Endothelial cell of umbilical vein (primary cell): ENCODE results near the gene MMP28. TPM values are rescaled to one million over a fixed set of nuclear protein-coding genes. Genes with fewer than 3 reads are reported as not detected.

ENCODE experiments used
- BruUV-seq: library from RNA; stranded (reverse); fragments of 400-500 nt; replicated peaks from 2 replicates; lab custom pipeline; 2021; lab: Mats Ljungman, UMichigan
- CTCF ChIA-PET: fragments of 300-600, 350-600 bp; sonication (Branson Sonifier 250); formaldehyde crosslinking; loops from one replicate; lab custom pipeline; 2021; ENCODE audit warnings: antibody characterized with exemption, inconsistent platforms; lab: Charles Lee
- POLR2A ChIA-PET: fragments of 300-600, 350-600 bp; sonication (Branson Sonifier 250); formaldehyde crosslinking; loops from one replicate; lab custom pipeline; 2021; ENCODE audit warnings: antibody characterized with exemption, inconsistent platforms; lab: Charles Lee
- DNase-seq: peaks from one replicate; pipeline ENCODE4 v3.0.0-alpha.2; 2011; ENCODE audit warnings: low read depth, low spot score
- FAIRE-seq: peaks from 2 replicates; lab custom pipeline; 2011; peaks lifted over from hg19 to GRCh38; lab: Jason Lieb, UNC
- H2AFZ ChIP-seq: 2 replicates; pipeline ENCODE4 v1.6.0; 2012; ENCODE audit warnings: low read depth, low read length, control low read depth, inconsistent platforms
- H3K27ac ChIP-seq: 2 replicates; pipeline ENCODE4 v1.5.1; 2011; ENCODE audit warnings: low read depth, mild to moderate bottlenecking, control low read depth, low read length, moderate library complexity; ENCODE audit not compliant: insufficient read depth
- H3K27me3 ChIP-seq, 2 experiments: 2 replicates each; pipeline versions ENCODE4 v1.6.0 to v1.6.1; 2011; ENCODE audit warnings: low read length in 2 of 2, mixed read lengths in 1 of 2; ENCODE audit not compliant: control insufficient read depth in 2 of 2, insufficient read depth in 2 of 2
- H3K36me3 ChIP-seq, 2 experiments: 2 replicates in 1 of 2; 3 replicates in 1 of 2; pipeline ENCODE4 v1.5.1; 2011; ENCODE audit warnings: low read length in 2 of 2, mild to moderate bottlenecking in 1 of 2, moderate library complexity in 1 of 2; ENCODE audit not compliant: control insufficient read depth in 2 of 2, insufficient read depth in 2 of 2; ENCODE audit errors: extremely low read depth in 1 of 2
- H3K4me1 ChIP-seq: 3 replicates; pipeline ENCODE4 v1.5.1; 2011; ENCODE audit warnings: mild to moderate bottlenecking, low read length; ENCODE audit not compliant: control insufficient read depth, insufficient read depth; ENCODE audit errors: extremely low read depth
- H3K4me2 ChIP-seq: 2 replicates; pipeline ENCODE4 v1.6.1; 2011; ENCODE audit warnings: low read length, control low read depth, mixed read lengths; ENCODE audit not compliant: insufficient read depth
- H3K4me3 ChIP-seq, 3 experiments: fragments of 200-600 bp in 1 of 3; sonication (generic), shearing (Covaris generic) in 1 of 3; replicated peaks in 1 of 3; 2 replicates each; pipeline ENCODE4 v1.5.1; 2011 to 2016; ENCODE audit warnings: control low read depth in 3 of 3, low read length in 3 of 3, mild to moderate bottlenecking in 2 of 3, inconsistent platforms in 1 of 3, low read depth in 1 of 3, moderate library complexity in 1 of 3; ENCODE audit not compliant: insufficient read depth in 1 of 3
- H3K79me2 ChIP-seq: 2 replicates; pipeline ENCODE4 v1.6.0; 2012; ENCODE audit warnings: low read length, inconsistent platforms; ENCODE audit not compliant: control insufficient read depth, insufficient read depth
- H3K9ac ChIP-seq: replicated peaks from 2 replicates; pipeline ENCODE3; 2011; ENCODE audit warnings: low read length, control low read depth; ENCODE audit not compliant: insufficient read depth; ENCODE audit errors: extremely low read depth
- H3K9me1 ChIP-seq: replicated peaks from 3 replicates; pipeline ENCODE4 v1.6.0; 2011; ENCODE audit warnings: mild to moderate bottlenecking, low read length; ENCODE audit not compliant: control insufficient read depth, insufficient read depth; ENCODE audit errors: extremely low read depth
- H3K9me3 ChIP-seq: replicated peaks from 2 replicates; pipeline ENCODE4 v1.5.1; 2012; ENCODE audit warnings: low read length, inconsistent platforms; ENCODE audit not compliant: control insufficient read depth, insufficient read depth
- H4K20me1 ChIP-seq: replicated peaks from 2 replicates; pipeline ENCODE3; 2011; ENCODE audit warnings: mild to moderate bottlenecking, low read length; ENCODE audit not compliant: control insufficient read depth, insufficient read depth; ENCODE audit errors: extremely low read depth
- EZH2 ChIP-seq: IDR thresholded peaks from 2 replicates; pipeline ENCODE4 v1.6.1; 2012; ENCODE audit warnings: borderline replicate concordance, low read depth, mild to moderate bottlenecking, moderate library complexity, low read length, inconsistent platforms; ENCODE audit not compliant: severe bottlenecking
- FOS ChIP-seq: IDR thresholded peaks from 2 replicates; pipeline ENCODE4 v1.6.1; 2011; ENCODE audit warnings: mild to moderate bottlenecking, low read length, moderate library complexity, borderline replicate concordance; ENCODE audit not compliant: insufficient read depth
- GATA2 ChIP-seq: IDR thresholded peaks from 2 replicates; pipeline ENCODE4 v1.7.0; 2011; ENCODE audit warnings: low read depth, mild to moderate bottlenecking, moderate library complexity, mixed read lengths, low read length; ENCODE audit not compliant: insufficient read length, insufficient read depth
- JUN ChIP-seq: IDR thresholded peaks from 2 replicates; pipeline ENCODE4 v1.6.1; 2011; ENCODE audit warnings: borderline replicate concordance, low read depth; ENCODE audit not compliant: insufficient read length, insufficient read depth
- MAX ChIP-seq: IDR thresholded peaks from 2 replicates; pipeline ENCODE4 v1.6.1; 2011; ENCODE audit not compliant: insufficient read depth, insufficient read length
- MYC ChIP-seq: IDR thresholded peaks from one replicate; pipeline ENCODE4 v1.6.1; 2011; ENCODE audit warnings: mild to moderate bottlenecking, low read depth, low read length
- POLR2A ChIP-seq: IDR thresholded peaks from 2 replicates; pipeline ENCODE4 v1.6.1; 2012; ENCODE audit warnings: low read depth, mild to moderate bottlenecking, control low read depth, low read length
- POLR2AphosphoS5 ChIP-seq: IDR thresholded peaks from 2 replicates; pipeline ENCODE4 v1.6.1; 2012; ENCODE audit warnings: low read depth, mild to moderate bottlenecking, control low read depth, low read length, moderate library complexity; ENCODE audit not compliant: insufficient read depth
- dilution Hi-C: fragments of 300-500 bp; cut with MboI; formaldehyde crosslinking; loops from one replicate; pipeline ENCODE4 v1.15.0; 2019; ENCODE audit warnings: low sequenced_read_pairs; ENCODE audit not compliant: extremely low pct_ligation_motif_present
- intact Hi-C: fragments of 100-400 bp; cut with micrococcal nuclease; formaldehyde crosslinking; loops from one replicate; pipeline ENCODE4 v1.10.0; 2022
- polyA plus RNA-seq, 4 experiments: library from polyadenylated mRNA; depleted of rRNA in 3 of 4; stranded (reverse) in 3 of 4; unstranded in 1 of 4; fragments of >200 nt; gene quantifications; 2 replicates each; pipeline versions ENCODE4 v1.2.1 to v1.2.3, GENCODE V29; 2011 to 2012; ENCODE audit warnings: missing spikeins in 1 of 4
- total RNA-seq: library from RNA; stranded (reverse); gene quantifications from 2 replicates; pipeline ENCODE4 v1.2.3, GENCODE V29; 2021
- TF ChIP-seq, protein P1 (sequence below), 2 donors: IDR thresholded peaks; 1 replicate in 1 of 2; 2 replicates in 1 of 2; pipeline ENCODE4 v1.5.1; 2011; ENCODE audit warnings: low read length in 2 of 2, mild to moderate bottlenecking in 2 of 2, moderate library complexity in 2 of 2, control low read depth in 1 of 2, inconsistent platforms in 1 of 2, low read depth in 1 of 2; ENCODE audit not compliant: insufficient read depth in 1 of 2; ENCODE audit errors: extremely low read depth in 1 of 2

Gene MMP28
- total and polyA plus RNA-seq, 2 donors (not counting 3 experiments of a cell fraction or from before 2014, with no cell fraction given): 6.1 to 7.1 TPM

- no peak for FAIRE-seq
- Histone ChIP-seq H3K9me3 (no peaks in the 10 kb centered on the region), H3K9me1 (no peaks in the 10 kb centered on the region), H3K27me3 (peaks cover 27 to 30% of the 10 kb centered on the region in 2 experiments), H3K36me3 (no peaks in the 10 kb centered on the region), H3K4me3 (no peak within 1 kb of the TSS), H3K4me2 (no peak within 1 kb of the TSS), H4K20me1 (no peaks in the 10 kb centered on the region), H2AFZ (no peak within 1 kb of the TSS), H3K9ac (no peak within 1 kb of the TSS), H3K27ac (no peak within 1 kb of the TSS), H3K4me1 (no peaks in the 10 kb centered on the region), H3K79me2 (no peaks in the 10 kb centered on the region)
- BruUV-seq: no TSS peak
- dilution Hi-C loops (no loop called here), intact Hi-C loops (no loop called here)
- CTCF ChIA-PET: interaction anchor here (3.2 kb wide), 1 partner anchor 11 kb away, joined by 22 read pairs; no protein-coding TSS in a partner anchor
- TF ChIP-seq MYC (no peak), POLR2AphosphoS5 (no peak), MAX (no peak), POLR2A (no peak), GATA2 (no peak), FOS (no peak), EZH2 (no peak), JUN (no peak)
- TF ChIP-seq, protein P1, sequence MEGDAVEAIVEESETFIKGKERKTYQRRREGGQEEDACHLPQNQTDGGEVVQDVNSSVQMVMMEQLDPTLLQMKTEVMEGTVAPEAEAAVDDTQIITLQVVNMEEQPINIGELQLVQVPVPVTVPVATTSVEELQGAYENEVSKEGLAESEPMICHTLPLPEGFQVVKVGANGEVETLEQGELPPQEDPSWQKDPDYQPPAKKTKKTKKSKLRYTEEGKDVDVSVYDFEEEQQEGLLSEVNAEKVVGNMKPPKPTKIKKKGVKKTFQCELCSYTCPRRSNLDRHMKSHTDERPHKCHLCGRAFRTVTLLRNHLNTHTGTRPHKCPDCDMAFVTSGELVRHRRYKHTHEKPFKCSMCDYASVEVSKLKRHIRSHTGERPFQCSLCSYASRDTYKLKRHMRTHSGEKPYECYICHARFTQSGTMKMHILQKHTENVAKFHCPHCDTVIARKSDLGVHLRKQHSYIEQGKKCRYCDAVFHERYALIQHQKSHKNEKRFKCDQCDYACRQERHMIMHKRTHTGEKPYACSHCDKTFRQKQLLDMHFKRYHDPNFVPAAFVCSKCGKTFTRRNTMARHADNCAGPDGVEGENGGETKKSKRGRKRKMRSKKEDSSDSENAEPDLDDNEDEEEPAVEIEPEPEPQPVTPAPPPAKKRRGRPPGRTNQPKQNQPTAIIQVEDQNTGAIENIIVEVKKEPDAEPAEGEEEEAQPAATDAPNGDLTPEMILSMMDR (IDR thresholded peaks at IDR 0.05; ENCODE audit: extremely low read depth in 1 of 2, insufficient read depth in 1 of 2, low read depth in 1 of 2, low read length in 2 of 2): no peak
- DNase-seq: no peak
- POLR2A ChIA-PET: no interaction called here
Observed at GRCh38 chr17:35752945-35753764, 42.3 kb downstream of the MMP28 start, which contains the start of gene GAS2L2. Gene GAS2L2, minus strand, starts transcription at chr17:35753239. Its CDS starts 389 bp downstream, at chr17:35752850.
